ENCODE data around the gene NUAK2.

Gene NUAK2

DNA sequence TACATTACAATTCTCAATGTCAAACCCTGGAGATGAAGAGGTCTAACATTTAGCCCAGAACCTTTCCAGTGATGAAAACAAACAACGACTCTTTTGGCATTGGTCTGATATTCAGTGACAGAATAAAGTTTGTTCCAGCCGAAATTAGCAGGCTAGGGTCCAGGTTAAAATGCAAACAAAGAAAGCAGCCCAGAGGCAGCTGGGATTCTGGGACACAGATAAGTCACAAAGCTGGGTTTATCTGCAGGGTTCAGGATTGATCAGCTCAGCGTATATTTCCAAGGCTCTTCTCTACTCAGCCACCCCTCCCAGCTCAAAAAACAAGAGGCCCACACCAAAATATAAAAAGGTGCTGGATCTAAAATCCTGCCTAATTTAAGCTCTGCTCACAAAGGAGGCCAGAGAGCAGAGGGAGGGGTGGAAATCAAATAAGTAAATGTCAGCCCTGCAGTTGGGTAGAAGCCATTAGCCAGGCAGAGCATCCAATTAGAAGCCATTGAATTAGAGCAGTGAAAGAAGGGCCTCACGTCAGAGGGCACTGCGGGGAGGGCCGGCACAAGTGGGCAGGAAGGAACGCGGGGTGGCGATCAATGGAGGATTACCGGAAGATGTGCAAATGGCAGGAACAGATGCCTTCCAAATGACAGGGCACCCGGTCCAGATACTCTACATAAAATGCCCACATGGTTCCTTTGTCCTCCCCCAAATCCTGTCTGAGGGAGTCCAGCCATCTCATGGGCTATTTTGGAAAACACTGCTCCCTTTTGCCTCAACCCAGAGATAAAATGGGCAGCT, 38.4 kb upstream of the NUAK2 start:
- no peaks in the 10 kb centered on the region for H3K9me2 ChIP-seq (replicated peaks; ENCODE audit: insufficient read depth, low read length)
- H3K4me3 ChIP-seq (ENCODE audit: insufficient read depth, low read length, poor library complexity, severe bottlenecking), result no peak overlapping the region
- H3K4me2 ChIP-seq (ENCODE audit: low read depth, low read length, poor library complexity, severe bottlenecking), result no peak overlapping the region
- H3K27me3 ChIP-seq (ENCODE audit: low read length), result no peaks in the 10 kb centered on the region
- H3K36me3 ChIP-seq (ENCODE audit: low read length), result no peaks in the 10 kb centered on the region
- H2AFZ ChIP-seq (ENCODE audit: low read depth, low read length, severe bottlenecking), result no peak overlapping the region
- no peaks in the 10 kb centered on the region for H4K20me1 ChIP-seq (ENCODE audit: low read depth, low read length)
- H3K9ac ChIP-seq (ENCODE audit: low read length), result no peak overlapping the region
- no peaks in the 10 kb centered on the region for H3K79me2 ChIP-seq (ENCODE audit: insufficient read depth, low read length)
- no peaks in the 10 kb centered on the region for H3K9me3 ChIP-seq (ENCODE audit: insufficient read depth, low read length)
- no peaks in the 10 kb centered on the region for H3F3A ChIP-seq (ENCODE audit: insufficient read depth)
- no peak for TF ChIP-seq EZH2phosphoT487 (conservative IDR thresholded peaks at IDR 0.05; ENCODE audit: low read length)
- TF ChIP-seq, protein P1, sequence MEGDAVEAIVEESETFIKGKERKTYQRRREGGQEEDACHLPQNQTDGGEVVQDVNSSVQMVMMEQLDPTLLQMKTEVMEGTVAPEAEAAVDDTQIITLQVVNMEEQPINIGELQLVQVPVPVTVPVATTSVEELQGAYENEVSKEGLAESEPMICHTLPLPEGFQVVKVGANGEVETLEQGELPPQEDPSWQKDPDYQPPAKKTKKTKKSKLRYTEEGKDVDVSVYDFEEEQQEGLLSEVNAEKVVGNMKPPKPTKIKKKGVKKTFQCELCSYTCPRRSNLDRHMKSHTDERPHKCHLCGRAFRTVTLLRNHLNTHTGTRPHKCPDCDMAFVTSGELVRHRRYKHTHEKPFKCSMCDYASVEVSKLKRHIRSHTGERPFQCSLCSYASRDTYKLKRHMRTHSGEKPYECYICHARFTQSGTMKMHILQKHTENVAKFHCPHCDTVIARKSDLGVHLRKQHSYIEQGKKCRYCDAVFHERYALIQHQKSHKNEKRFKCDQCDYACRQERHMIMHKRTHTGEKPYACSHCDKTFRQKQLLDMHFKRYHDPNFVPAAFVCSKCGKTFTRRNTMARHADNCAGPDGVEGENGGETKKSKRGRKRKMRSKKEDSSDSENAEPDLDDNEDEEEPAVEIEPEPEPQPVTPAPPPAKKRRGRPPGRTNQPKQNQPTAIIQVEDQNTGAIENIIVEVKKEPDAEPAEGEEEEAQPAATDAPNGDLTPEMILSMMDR (IDR thresholded peaks at IDR 0.05; ENCODE audit: insufficient read depth, low read length, poor library complexity, severe bottlenecking), result no peak
- no peak overlapping the region for H3K27ac ChIP-seq (ENCODE audit: low read depth, low read length)

DNA sequence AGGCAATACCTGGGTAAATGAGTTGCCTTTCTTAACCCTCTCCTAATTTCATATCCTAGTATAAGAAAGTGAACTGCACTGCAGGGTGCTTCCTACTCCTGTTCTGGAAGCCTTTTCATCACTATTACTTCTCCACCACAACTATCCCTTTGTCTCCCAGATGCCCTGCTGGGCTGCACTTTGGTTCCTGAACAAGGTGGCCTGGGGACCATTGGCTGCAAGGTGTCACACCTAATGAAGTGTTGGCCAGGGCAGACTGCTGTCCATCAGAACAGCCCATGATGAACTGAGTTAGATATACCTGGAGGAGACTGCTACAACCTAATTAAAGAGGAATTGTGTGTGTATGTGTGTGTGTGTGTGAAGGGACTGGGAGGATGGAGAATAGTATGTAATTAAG, 37.0 kb upstream of the NUAK2 start:
- H3K9me2 ChIP-seq (replicated peaks; ENCODE audit: insufficient read depth, low read length), result no peaks in the 10 kb centered on the region
- no peaks in the 10 kb centered on the region for H4K20me1 ChIP-seq (ENCODE audit: low read depth, low read length)
- TF ChIP-seq EZH2phosphoT487 (conservative IDR thresholded peaks at IDR 0.05; ENCODE audit: low read length), result no peak
- TF ChIP-seq, protein P1 (IDR thresholded peaks at IDR 0.05; ENCODE audit: insufficient read depth, low read length, poor library complexity, severe bottlenecking), result no peak
- H3K4me3 ChIP-seq (ENCODE audit: insufficient read depth, low read length, poor library complexity, severe bottlenecking), result no peak overlapping the region
- H3K9ac ChIP-seq (ENCODE audit: low read length), result no peak overlapping the region
- H2AFZ ChIP-seq (ENCODE audit: low read depth, low read length, severe bottlenecking), result no peak overlapping the region
- H3K9me3 ChIP-seq (ENCODE audit: insufficient read depth, low read length), result no peaks in the 10 kb centered on the region
- H3K4me2 ChIP-seq (ENCODE audit: low read depth, low read length, poor library complexity, severe bottlenecking), result no peak overlapping the region
- H3K27me3 ChIP-seq (ENCODE audit: low read length), result no peaks in the 10 kb centered on the region
- no peaks in the 10 kb centered on the region for H3K79me2 ChIP-seq (ENCODE audit: insufficient read depth, low read length)
- H3K36me3 ChIP-seq (ENCODE audit: low read length), result no peaks in the 10 kb centered on the region
- H3K27ac ChIP-seq (ENCODE audit: low read depth, low read length), result no peak overlapping the region
- H3F3A ChIP-seq (ENCODE audit: insufficient read depth), result no peaks in the 10 kb centered on the region

DNA sequence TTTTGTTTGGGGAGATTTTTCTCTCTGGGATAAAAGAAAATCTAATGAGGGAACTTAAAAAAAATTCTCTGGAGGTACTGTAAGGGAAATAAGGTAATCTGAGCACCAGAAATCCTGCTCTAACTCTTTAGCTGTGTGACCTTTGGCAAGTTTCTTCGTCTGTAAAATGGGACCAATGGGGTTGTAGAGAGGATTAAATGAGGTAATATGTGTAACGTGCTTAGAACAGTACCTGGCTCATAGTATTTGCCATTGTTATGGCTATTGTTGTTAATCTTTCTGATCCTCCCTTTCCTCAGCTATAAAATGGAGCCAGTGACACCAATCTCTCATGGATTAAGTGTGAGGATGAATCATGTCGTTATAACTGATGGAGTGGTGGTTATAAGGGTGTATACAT, 36.0 kb upstream of the NUAK2 start:
- no peaks in the 10 kb centered on the region for H3F3A ChIP-seq (ENCODE audit: insufficient read depth)
- no peak overlapping the region for H3K4me2 ChIP-seq (ENCODE audit: low read depth, low read length, poor library complexity, severe bottlenecking)
- no peaks in the 10 kb centered on the region for H3K9me2 ChIP-seq (replicated peaks; ENCODE audit: insufficient read depth, low read length)
- no peak overlapping the region for H2AFZ ChIP-seq (ENCODE audit: low read depth, low read length, severe bottlenecking)
- H3K27ac ChIP-seq (ENCODE audit: low read depth, low read length), result no peak overlapping the region
- TF ChIP-seq, protein P1 (IDR thresholded peaks at IDR 0.05; ENCODE audit: insufficient read depth, low read length, poor library complexity, severe bottlenecking), result no peak
- no peak for TF ChIP-seq EZH2phosphoT487 (conservative IDR thresholded peaks at IDR 0.05; ENCODE audit: low read length)
- no peaks in the 10 kb centered on the region for H3K9me3 ChIP-seq (ENCODE audit: insufficient read depth, low read length)
- H3K36me3 ChIP-seq (ENCODE audit: low read length), result no peaks in the 10 kb centered on the region
- no peak overlapping the region for H3K9ac ChIP-seq (ENCODE audit: low read length)
- H3K4me3 ChIP-seq (ENCODE audit: insufficient read depth, low read length, poor library complexity, severe bottlenecking), result no peak overlapping the region
- no peaks in the 10 kb centered on the region for H3K79me2 ChIP-seq (ENCODE audit: insufficient read depth, low read length)
- H4K20me1 ChIP-seq (ENCODE audit: low read depth, low read length), result no peaks in the 10 kb centered on the region
- no peaks in the 10 kb centered on the region for H3K27me3 ChIP-seq (ENCODE audit: low read length)

Data from SU-DHL-6 (cell line).